ENCODE results near the gene TMEM131.
"Not testable (repeated sequence)": the region's sequence is repeated elsewhere in the genome, so short reads cannot be mapped to it uniquely, and the experiment has no call there.

Gene TMEM131

DNA sequence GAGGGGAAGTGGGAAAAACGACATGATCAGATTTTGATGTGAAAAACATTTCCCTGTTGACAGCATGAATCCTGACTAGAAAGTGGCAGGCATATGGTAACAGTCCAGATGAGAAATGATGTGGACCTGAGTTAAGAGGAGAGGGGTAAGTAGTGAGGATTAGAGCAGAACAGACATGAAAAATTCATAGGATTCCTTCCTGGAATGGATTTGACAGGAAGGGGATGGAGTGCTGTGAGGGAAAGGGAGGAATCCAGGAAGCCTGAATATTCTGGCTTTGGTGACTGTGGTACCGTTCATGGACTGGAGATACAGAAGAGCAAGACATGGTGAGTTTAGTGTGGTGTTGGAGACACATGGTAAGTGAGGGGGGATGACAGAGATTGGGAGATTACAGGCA is 115.4 kb downstream of the TMEM131 start:
- ChIA-PET POLR2A (ENCODE audit: low non-redundant PET) (no interaction called here), CTCF (no interaction called here)
- no peak for DNase-seq (ENCODE audit: low spot score)
- H3K27ac ChIP-seq: no peak overlapping the region
- TF ChIP-seq, protein P1, sequence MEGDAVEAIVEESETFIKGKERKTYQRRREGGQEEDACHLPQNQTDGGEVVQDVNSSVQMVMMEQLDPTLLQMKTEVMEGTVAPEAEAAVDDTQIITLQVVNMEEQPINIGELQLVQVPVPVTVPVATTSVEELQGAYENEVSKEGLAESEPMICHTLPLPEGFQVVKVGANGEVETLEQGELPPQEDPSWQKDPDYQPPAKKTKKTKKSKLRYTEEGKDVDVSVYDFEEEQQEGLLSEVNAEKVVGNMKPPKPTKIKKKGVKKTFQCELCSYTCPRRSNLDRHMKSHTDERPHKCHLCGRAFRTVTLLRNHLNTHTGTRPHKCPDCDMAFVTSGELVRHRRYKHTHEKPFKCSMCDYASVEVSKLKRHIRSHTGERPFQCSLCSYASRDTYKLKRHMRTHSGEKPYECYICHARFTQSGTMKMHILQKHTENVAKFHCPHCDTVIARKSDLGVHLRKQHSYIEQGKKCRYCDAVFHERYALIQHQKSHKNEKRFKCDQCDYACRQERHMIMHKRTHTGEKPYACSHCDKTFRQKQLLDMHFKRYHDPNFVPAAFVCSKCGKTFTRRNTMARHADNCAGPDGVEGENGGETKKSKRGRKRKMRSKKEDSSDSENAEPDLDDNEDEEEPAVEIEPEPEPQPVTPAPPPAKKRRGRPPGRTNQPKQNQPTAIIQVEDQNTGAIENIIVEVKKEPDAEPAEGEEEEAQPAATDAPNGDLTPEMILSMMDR (conservative IDR thresholded peaks at IDR 0.05; ENCODE audit: low read depth): no peak

GRCh38 chr2:97878865-97879264 is 116.9 kb downstream of the TMEM131 start:
- no peak for DNase-seq (ENCODE audit: low spot score)
- ChIA-PET POLR2A (ENCODE audit: low non-redundant PET) (no interaction called here), CTCF (interaction anchor here (0.6 kb wide), 1 partner anchor 66 kb away, joined by 3 read pairs; no protein-coding TSS in a partner anchor)
- TF ChIP-seq, protein P1 (conservative IDR thresholded peaks at IDR 0.05; ENCODE audit: low read depth): no peak
- no peak overlapping the region for H3K27ac ChIP-seq

- POLR2A ChIA-PET (ENCODE audit: low non-redundant PET); CTCF ChIA-PET; DNase-seq (ENCODE audit: low spot score); H3K27ac ChIP-seq: not testable (repeated sequence)
Observed at GRCh38 chr2:97878317-97878716, 117.4 kb downstream of the TMEM131 start.

DNA sequence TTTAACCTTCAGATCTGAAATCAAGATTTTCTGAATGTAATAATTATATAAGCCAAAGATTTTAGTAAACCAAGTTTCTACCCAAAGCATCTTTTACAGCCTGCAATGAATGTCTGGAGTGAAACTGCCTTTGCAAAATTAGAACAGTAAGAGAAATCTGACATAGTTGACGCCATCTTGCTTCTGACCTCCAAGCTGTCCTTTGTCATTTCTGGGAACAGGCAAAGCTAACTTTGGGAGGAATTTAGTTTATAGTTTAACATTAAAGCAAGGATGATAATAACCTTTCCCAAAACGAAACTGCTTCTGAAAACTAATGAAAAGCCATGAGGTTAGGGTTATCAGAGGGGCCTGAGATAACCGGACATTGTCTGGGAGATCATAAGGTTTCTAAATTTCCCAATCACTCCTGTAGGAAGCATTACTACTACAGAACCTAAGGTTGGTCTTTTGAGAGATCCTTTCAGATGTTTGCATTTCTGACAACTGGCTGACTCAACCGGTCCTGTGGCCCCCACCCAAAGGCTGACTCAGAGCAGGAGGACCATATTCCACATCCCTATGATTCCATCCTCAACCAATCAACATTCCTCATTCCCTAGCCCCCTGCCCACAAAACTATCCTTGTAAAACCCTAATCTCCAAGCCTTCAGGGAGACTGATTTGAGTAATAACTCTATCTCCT is 124.5 kb downstream of the TMEM131 start:
- H3K27ac ChIP-seq: no peak overlapping the region
- DNase-seq (ENCODE audit: low spot score): peak; percentile 56
- ChIA-PET CTCF (interaction anchor here (0.6 kb wide), 1 partner anchor 64 kb away, joined by 3 read pairs; no protein-coding TSS in a partner anchor), POLR2A (ENCODE audit: low non-redundant PET) (no interaction called here)
- TF ChIP-seq, protein P1 (conservative IDR thresholded peaks at IDR 0.05; ENCODE audit: low read depth): no peak

DNA sequence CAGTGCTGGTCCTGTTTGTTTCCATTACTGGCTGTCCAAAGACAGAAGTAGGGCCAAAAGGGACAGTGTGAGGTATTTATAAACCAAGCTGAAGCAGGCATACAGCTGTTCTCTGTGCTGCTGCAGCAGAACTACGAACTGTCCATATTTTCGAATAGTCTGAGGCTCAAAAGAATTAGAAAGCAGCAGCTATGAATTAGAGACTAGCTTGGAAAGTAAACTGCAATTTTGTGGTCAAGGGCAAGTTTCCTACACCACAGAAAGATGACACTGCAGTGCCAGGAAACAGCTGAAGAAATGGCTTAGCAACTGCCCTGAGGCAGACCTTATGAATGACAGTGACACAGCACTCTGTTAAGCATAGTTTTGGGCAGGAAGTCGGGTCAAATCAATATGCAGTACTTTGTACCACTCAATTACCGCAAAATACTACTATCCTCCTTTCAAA is 125.3 kb downstream of the TMEM131 start:
- TF ChIP-seq, protein P1 (conservative IDR thresholded peaks at IDR 0.05; ENCODE audit: low read depth): no peak
- CTCF ChIA-PET: interaction anchor here (0.6 kb wide), 2 partner anchors 18 to 64 kb away, joined by 3 read pairs; no protein-coding TSS in a partner anchor
- peak; percentile 30 for DNase-seq (ENCODE audit: low spot score)
- POLR2A ChIA-PET (ENCODE audit: low non-redundant PET): no interaction called here
- no peak overlapping the region for H3K27ac ChIP-seq

DNA sequence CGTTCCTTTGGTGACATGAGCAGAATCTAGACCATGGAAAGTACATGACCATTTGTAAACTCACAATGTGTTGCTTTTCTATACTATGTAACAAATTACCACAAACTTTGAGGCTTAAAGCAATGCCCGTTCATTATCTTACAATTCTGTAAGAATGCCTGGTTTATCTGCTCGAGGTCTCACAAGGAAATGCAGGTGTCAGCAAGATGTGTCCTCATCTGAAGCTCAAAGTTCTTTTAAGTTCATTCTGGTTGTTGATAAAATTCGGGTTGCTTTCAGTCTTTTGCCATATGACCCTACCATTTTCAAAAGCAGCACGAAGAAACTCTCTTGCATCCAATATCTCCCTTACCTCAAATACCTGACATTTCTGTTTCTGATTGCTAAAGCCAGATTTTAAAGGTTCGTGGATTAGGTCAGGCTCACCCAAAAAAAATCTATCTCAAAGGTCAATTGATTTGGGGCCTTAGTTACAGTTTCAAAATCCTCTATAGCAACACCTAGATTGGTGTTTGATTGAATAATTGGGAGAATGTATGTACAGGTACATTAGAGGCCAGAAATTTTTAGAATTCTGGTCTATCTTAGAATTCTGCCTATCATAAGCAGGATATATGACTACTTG is 125.9 kb downstream of the TMEM131 start:
- peak overlapping the region; percentile 73 for H3K27ac ChIP-seq
- no peak for DNase-seq (ENCODE audit: low spot score)
- TF ChIP-seq, protein P1 (conservative IDR thresholded peaks at IDR 0.05; ENCODE audit: low read depth): no peak
- CTCF ChIA-PET: interaction anchor here (0.6 kb wide), 2 partner anchors 19 to 23 kb away, joined by 3 read pairs; no protein-coding TSS in a partner anchor
- POLR2A ChIA-PET (ENCODE audit: low non-redundant PET): interaction anchor here (0.6 kb wide), 1 partner anchor 38 kb away, joined by 5 read pairs; no protein-coding TSS in a partner anchor

All from RWPE1 (cell line).